ENCODE data around the gene CCDC182. TPM values are rescaled to one million over a fixed set of nuclear protein-coding genes. Genes with fewer than 3 reads are reported as not detected.
A peak's percentile ranks its signal among the peaks of the same experiment; 100 is the strongest.

The CCDC182 gene
- total and polyA plus RNA-seq, 11 donors = not detected

DNA sequence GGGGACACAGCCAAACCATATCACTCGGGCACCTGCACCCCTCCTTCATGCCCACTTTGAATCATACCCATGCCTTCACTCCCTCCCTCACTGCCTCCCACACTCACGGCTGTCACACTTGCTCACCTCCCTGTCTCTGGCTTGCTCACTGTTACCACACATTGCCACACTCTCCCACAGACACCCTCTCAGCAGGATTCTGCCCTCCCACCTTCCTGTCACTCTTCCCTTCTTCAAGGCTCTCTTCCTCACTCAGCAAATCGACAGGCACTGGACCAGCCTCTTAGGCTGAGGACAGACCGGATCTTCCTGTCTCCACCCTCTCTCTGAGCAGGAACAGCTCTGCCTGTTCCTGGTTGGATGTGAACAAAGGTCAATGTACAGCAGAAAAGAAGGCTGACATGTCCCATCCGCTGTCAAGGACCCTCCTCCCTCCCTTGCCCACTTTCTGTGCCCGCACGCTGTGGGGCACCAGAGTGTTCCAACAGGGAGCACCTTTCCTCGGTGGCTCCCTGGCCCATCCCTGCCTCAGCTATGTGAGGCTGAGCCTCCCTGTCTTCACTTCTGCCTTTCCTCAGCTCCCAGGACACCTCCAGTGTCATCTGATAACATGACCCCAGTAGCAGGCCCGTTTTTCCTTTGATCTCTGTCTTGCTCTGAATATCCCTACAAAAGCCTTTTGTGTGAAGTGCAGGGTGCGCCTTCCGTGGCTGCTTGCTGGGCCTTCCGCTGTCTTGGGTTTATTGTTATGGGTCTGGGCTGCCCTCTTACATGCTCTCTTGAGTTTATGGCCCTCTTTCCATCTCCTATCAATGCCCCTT is 47.0 kb downstream of the CCDC182 start:
- no peak for DNase-seq
- intact Hi-C loops (cut with DNase I) = loop anchor here in 1 of 10 donors (10.0 kb wide), 1 partner anchor 543 kb away; no protein-coding TSS in a partner anchor
- H3K27ac ChIP-seq = no peak overlapping the region
- H3K4me1 ChIP-seq = peaks cover 0 to 9% (median 0%) of the 10 kb centered on the region in 12 donors
- TF ChIP-seq POLR2A (IDR thresholded peaks at IDR 0.05) = no peak
- TF ChIP-seq, protein P1, sequence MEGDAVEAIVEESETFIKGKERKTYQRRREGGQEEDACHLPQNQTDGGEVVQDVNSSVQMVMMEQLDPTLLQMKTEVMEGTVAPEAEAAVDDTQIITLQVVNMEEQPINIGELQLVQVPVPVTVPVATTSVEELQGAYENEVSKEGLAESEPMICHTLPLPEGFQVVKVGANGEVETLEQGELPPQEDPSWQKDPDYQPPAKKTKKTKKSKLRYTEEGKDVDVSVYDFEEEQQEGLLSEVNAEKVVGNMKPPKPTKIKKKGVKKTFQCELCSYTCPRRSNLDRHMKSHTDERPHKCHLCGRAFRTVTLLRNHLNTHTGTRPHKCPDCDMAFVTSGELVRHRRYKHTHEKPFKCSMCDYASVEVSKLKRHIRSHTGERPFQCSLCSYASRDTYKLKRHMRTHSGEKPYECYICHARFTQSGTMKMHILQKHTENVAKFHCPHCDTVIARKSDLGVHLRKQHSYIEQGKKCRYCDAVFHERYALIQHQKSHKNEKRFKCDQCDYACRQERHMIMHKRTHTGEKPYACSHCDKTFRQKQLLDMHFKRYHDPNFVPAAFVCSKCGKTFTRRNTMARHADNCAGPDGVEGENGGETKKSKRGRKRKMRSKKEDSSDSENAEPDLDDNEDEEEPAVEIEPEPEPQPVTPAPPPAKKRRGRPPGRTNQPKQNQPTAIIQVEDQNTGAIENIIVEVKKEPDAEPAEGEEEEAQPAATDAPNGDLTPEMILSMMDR (IDR thresholded peaks at IDR 0.05) = no peak
- no peaks in the 10 kb centered on the region for H3K9me3 ChIP-seq
- no peaks in the 10 kb centered on the region for H3K36me3 ChIP-seq
- no peaks in the 10 kb centered on the region for H3K27me3 ChIP-seq
- 72 to 77% (median 74%) methylated on average over 12 of the region's 12 CpGs for whole genome bisulfite sequencing, 4 donors
- H3K4me3 ChIP-seq = no peak overlapping the region
- ATAC-seq = no peak

DNA sequence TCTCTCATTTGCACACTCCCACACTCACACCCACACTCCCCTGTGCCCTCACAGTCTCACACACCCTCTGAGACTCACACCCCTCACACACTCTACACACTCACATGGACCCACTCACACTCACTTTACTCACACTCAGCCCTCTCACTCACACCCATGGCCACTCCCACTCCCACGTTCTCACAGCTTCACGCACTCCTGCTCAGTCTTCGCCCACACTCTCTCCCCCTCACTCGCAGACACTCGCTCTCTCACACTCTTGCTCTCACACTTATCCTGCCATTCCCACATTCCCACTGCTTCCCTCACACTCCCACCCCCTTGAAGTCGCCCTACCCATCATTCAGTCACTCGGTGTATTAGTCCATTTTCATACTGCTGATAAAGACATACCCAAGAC is 47.9 kb downstream of the CCDC182 start:
- Histone ChIP-seq H3K9me3 (no peaks in the 10 kb centered on the region), H3K4me1 (peaks cover 0 to 9% (median 0%) of the 10 kb centered on the region in 12 donors), H3K36me3 (no peaks in the 10 kb centered on the region), H3K27me3 (no peaks in the 10 kb centered on the region), H3K27ac (no peak overlapping the region), H3K4me3 (no peak overlapping the region)
- 90 to 94% (median 92%) methylated on average over 7 of the region's 7 CpGs for WGBS, 4 donors
- TF ChIP-seq POLR2A (IDR thresholded peaks at IDR 0.05) = no peak
- TF ChIP-seq, protein P1 (IDR thresholded peaks at IDR 0.05) = no peak
- ATAC-seq (no peak), DNase-seq (no peak)
- intact Hi-C loops (cut with DNase I) = loop anchor here in 1 of 10 donors (10.0 kb wide), 1 partner anchor 542 kb away; no protein-coding TSS in a partner anchor

DNA sequence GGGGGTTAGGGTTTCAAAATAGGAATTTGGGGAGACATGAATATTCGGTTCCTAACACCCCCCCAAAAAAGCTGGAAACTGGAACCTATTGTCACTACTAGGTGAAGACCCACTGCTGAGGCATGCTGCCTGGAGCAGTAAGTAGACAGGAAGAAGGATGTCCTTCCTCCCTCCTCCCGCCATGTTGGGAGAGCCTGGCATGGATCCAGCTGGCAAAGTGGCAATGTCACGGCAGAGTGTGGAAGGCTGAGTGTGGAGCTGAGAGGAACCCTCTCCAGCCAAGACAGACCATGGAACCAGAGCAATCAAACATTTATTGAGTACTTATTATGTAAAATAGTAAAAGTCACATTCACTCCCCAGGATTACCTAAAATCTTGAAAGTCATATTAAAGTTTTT is 49.0 kb downstream of the CCDC182 start:
- TF ChIP-seq, protein P1 (IDR thresholded peaks at IDR 0.05) = no peak
- no peak for TF ChIP-seq POLR2A (IDR thresholded peaks at IDR 0.05)
- H3K27ac ChIP-seq = no peak overlapping the region
- intact Hi-C loops (cut with DNase I) = loop anchor here in 1 of 10 donors (10.0 kb wide), 1 partner anchor 541 kb away; no protein-coding TSS in a partner anchor
- DNase-seq (peak in 1 of 5 donors; percentile 36), ATAC-seq (no peak)
- H3K27me3 ChIP-seq = no peaks in the 10 kb centered on the region
- no peaks in the 10 kb centered on the region for H3K9me3 ChIP-seq
- WGBS, 4 donors = 39 to 54% (median 50%) methylated on average over 3 of the region's 3 CpGs
- peaks cover 0 to 9% (median 0%) of the 10 kb centered on the region in 12 donors for H3K4me1 ChIP-seq
- H3K4me3 ChIP-seq = no peak overlapping the region
- H3K36me3 ChIP-seq = no peaks in the 10 kb centered on the region

Other genes starting within 250 kb of the CCDC182 start
- 10 to 100 TPM; 44.6 to 99.3 (median 71.8) TPM for gene MRPS23, start 104.7 kb upstream of the CCDC182 start, total RNA-seq
- gene MRPS23, start 104.7 kb upstream of the CCDC182 start, polyA plus RNA-seq = 100 to 1,000 TPM in 1 of 2 donors, 10 to 100 TPM in 1; 23.9 to 207 TPM
- 10 to 100 TPM; 37.6 to 68.5 (median 42.8) TPM for gene CUEDC1, start 210.1 kb upstream of the CCDC182 start, total RNA-seq
- gene CUEDC1, start 210.1 kb upstream of the CCDC182 start, polyA plus RNA-seq = 10 to 100 TPM; 29.6 to 39.9 TPM
- 10 to 100 TPM; 58.9 to 85.6 (median 62.6) TPM for gene VEZF1, start 243.0 kb upstream of the CCDC182 start, total RNA-seq
- gene VEZF1, start 243.0 kb upstream of the CCDC182 start, polyA plus RNA-seq = 10 to 100 TPM; 18.2 to 46.4 TPM

Data from heart left ventricle (tissue), 16 donors.